ENCODE results near the gene AMER3. TPM values are rescaled to one million over a fixed set of nuclear protein-coding genes. Genes with fewer than 3 reads are reported as not detected.

AMER3 gene
- total and polyA plus RNA-seq, 10 of the 15 experiments (the other 5 are each of a cell fraction or from before 2014, with no cell fraction given): not detected

- TF ChIP-seq HCFC1 (IDR thresholded peaks at IDR 0.05; ENCODE audit: low read length) (0 out of 2 replicates have a peak, but pooled peaks have one; percentile 10), ZNF24 (IDR thresholded peaks at IDR 0.05) (0 out of 2 replicates have a peak, but pooled peaks have one; percentile 10), ZBTB33 (IDR thresholded peaks at IDR 0.05) (0 out of 2 replicates have a peak, but pooled peaks have one; percentile 38), SRF (IDR thresholded peaks at IDR 0.05; ENCODE audit: low read depth in 2 of 2, low read length in 2 of 2) (no peak), IRF5 (IDR thresholded peaks at IDR 0.05; ENCODE audit: borderline replicate concordance) (0 out of 2 replicates have a peak, but pooled peaks have one; percentile 45), SUPT20H (IDR thresholded peaks at IDR 0.05; ENCODE audit: borderline replicate concordance, control insufficient read depth, low read depth, low read length) (no peak), KLF5 (IDR thresholded peaks at IDR 0.05; ENCODE audit: partially characterized antibody) (peak; percentile 21), BACH1 (IDR thresholded peaks at IDR 0.05; ENCODE audit: borderline replicate concordance) (0 out of 2 replicates have a peak, but pooled peaks have one; percentile 56), BCLAF1 (IDR thresholded peaks at IDR 0.05) (no peak), ZNF207 (IDR thresholded peaks at IDR 0.05; ENCODE audit: borderline replicate concordance) (peak; percentile 72; the same call in 1 of the 2 replicates), NKRF (conservative IDR thresholded peaks at IDR 0.05) (peak; percentile 56), POU2F2 (IDR thresholded peaks at IDR 0.05; ENCODE audit: borderline replicate concordance, low read depth, low read length) (peak; percentile 37; the same call in 1 of the 3 replicates)
These were observed 42.4 kb downstream of the AMER3 start (continued) for GRCh38 chr2:130797493-130798435.
